ENCODE measurements around the gene ATIC. TPM values are rescaled to one million over a fixed set of nuclear protein-coding genes. Genes with fewer than 3 reads are reported as not detected.

The ATIC gene
- total RNA-seq, 2 experiments from 2014 or later: 60.8 to 224 TPM

GRCh38 chr2:215378045-215378444 is 66.2 kb downstream of the ATIC start:
- no TSS peak for BruUV-seq (replicated peaks)
- CTCF ChIA-PET (ENCODE audit: unreplicated experiment): no interaction called here
- intact Hi-C loops (cut with micrococcal nuclease; ENCODE audit: unreplicated experiment): no loop called here

DNA sequence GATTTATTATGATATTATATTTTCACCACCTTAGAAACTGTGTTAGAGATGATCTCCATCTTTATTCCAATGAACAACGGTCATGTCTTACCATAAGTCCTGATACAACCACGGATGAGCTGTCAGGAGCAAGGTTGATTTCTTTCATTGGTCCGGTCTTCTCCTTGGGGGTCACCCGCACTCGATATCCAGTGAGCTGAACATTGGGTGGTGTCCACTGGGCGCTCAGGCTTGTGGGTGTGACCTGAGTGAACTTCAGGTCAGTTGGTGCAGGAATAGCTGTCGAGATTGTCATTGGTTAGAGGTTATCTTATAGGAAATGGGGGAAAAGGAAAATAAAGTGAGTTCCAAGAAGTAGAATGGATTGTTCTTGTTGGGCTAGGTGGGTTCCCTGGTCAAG is 67.2 kb downstream of the ATIC start:
- CTCF ChIA-PET (ENCODE audit: unreplicated experiment): no interaction called here
- H3K4me2 ChIP-seq (ENCODE audit: low read length): no peak overlapping the region

More at GRCh38 chr2:215378045-215378444, 66.2 kb downstream of the ATIC start:
- POLR2A ChIA-PET: interaction anchor here (1.3 to 1.7 kb wide), 2 partner anchors 24 to 66 kb away, joined by 3 to 4 read pairs; partner anchors contain the start of gene ATIC
- TF ChIP-seq, protein P1, sequence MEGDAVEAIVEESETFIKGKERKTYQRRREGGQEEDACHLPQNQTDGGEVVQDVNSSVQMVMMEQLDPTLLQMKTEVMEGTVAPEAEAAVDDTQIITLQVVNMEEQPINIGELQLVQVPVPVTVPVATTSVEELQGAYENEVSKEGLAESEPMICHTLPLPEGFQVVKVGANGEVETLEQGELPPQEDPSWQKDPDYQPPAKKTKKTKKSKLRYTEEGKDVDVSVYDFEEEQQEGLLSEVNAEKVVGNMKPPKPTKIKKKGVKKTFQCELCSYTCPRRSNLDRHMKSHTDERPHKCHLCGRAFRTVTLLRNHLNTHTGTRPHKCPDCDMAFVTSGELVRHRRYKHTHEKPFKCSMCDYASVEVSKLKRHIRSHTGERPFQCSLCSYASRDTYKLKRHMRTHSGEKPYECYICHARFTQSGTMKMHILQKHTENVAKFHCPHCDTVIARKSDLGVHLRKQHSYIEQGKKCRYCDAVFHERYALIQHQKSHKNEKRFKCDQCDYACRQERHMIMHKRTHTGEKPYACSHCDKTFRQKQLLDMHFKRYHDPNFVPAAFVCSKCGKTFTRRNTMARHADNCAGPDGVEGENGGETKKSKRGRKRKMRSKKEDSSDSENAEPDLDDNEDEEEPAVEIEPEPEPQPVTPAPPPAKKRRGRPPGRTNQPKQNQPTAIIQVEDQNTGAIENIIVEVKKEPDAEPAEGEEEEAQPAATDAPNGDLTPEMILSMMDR (conservative IDR thresholded peaks at IDR 0.05; ENCODE audit: low read length): no peak
- TF ChIP-seq EZH2phosphoT487 (IDR thresholded peaks at IDR 0.05; ENCODE audit: borderline replicate concordance, low read depth, low read length): no peak
- Histone ChIP-seq H3K9me2 (ENCODE audit: insufficient read depth, low read length) (no peaks in the 10 kb centered on the region), H4K20me1 (ENCODE audit: insufficient read depth, low read length) (no peaks in the 10 kb centered on the region; the same call in 1 of the 2 replicates), H2AFZ (ENCODE audit: low read length) (no peak overlapping the region), H3K79me2 (ENCODE audit: insufficient read depth, low read depth, low read length) (no peaks in the 10 kb centered on the region), H3K4me2 (ENCODE audit: low read length) (no peak overlapping the region), H3K36me3 (ENCODE audit: insufficient read depth, low read length) (no peaks in the 10 kb centered on the region; the same call in 1 of the 2 replicates), H3K4me3 (ENCODE audit: low read depth, low read length, poor library complexity, severe bottlenecking) (no peak overlapping the region), H3K9me3 (ENCODE audit: low read length) (no peaks in the 10 kb centered on the region), H3K27ac (ENCODE audit: low read depth, low read length, poor library complexity, severe bottlenecking) (no peak overlapping the region), H3K4me1 (ENCODE audit: insufficient read depth, low read length, poor library complexity, severe bottlenecking) (no peaks in the 10 kb centered on the region)
- DNase-seq (ENCODE audit: low spot score): no peak

GRCh38 chr2:215379948-215380347 is 68.1 kb downstream of the ATIC start:
- Histone ChIP-seq H3K36me3 (ENCODE audit: insufficient read depth, low read length) (no peaks in the 10 kb centered on the region; the same call in 1 of the 2 replicates), H3K27ac (ENCODE audit: low read depth, low read length, poor library complexity, severe bottlenecking) (no peak overlapping the region), H3K79me2 (ENCODE audit: insufficient read depth, low read depth, low read length) (no peaks in the 10 kb centered on the region), H3K4me1 (ENCODE audit: insufficient read depth, low read length, poor library complexity, severe bottlenecking) (no peaks in the 10 kb centered on the region), H3K4me3 (ENCODE audit: low read depth, low read length, poor library complexity, severe bottlenecking) (no peak overlapping the region), H4K20me1 (ENCODE audit: insufficient read depth, low read length) (no peaks in the 10 kb centered on the region; the same call in 1 of the 2 replicates), H3K9me3 (ENCODE audit: low read length) (no peaks in the 10 kb centered on the region), H3K9me2 (ENCODE audit: insufficient read depth, low read length) (no peaks in the 10 kb centered on the region), H2AFZ (ENCODE audit: low read length) (no peak overlapping the region), H3K4me2 (ENCODE audit: low read length) (no peak overlapping the region)
- ChIA-PET CTCF (ENCODE audit: unreplicated experiment) (no interaction called here), POLR2A (interaction anchor here (0.6 to 1.0 kb wide), 4 partner anchors 11 to 556 kb away, joined by 3 to 6 read pairs (median 3); no protein-coding TSS in a partner anchor)
- BruUV-seq (replicated peaks): no TSS peak
- DNase-seq (ENCODE audit: low spot score): no peak
- TF ChIP-seq, protein P1 (conservative IDR thresholded peaks at IDR 0.05; ENCODE audit: low read length): no peak
- TF ChIP-seq EZH2phosphoT487 (IDR thresholded peaks at IDR 0.05; ENCODE audit: borderline replicate concordance, low read depth, low read length): no peak
- intact Hi-C loops (cut with micrococcal nuclease; ENCODE audit: unreplicated experiment): no loop called here

More for the DNA sequence above, 67.2 kb downstream of the ATIC start:
- H2AFZ ChIP-seq (ENCODE audit: low read length): no peak overlapping the region
- no peaks in the 10 kb centered on the region; the same call in 1 of the 2 replicates for H3K36me3 ChIP-seq (ENCODE audit: insufficient read depth, low read length)
- POLR2A ChIA-PET: interaction anchor here (0.6 to 1.7 kb wide), 2 partner anchors 25 to 32 kb away, joined by 3 read pairs; no protein-coding TSS in a partner anchor
- H3K4me1 ChIP-seq (ENCODE audit: insufficient read depth, low read length, poor library complexity, severe bottlenecking): no peaks in the 10 kb centered on the region
- BruUV-seq (replicated peaks): no TSS peak
- TF ChIP-seq EZH2phosphoT487 (IDR thresholded peaks at IDR 0.05; ENCODE audit: borderline replicate concordance, low read depth, low read length): no peak
- no peaks in the 10 kb centered on the region for H3K9me2 ChIP-seq (ENCODE audit: insufficient read depth, low read length)
- no peak overlapping the region for H3K4me3 ChIP-seq (ENCODE audit: low read depth, low read length, poor library complexity, severe bottlenecking)
- no peak overlapping the region for H3K27ac ChIP-seq (ENCODE audit: low read depth, low read length, poor library complexity, severe bottlenecking)
- no peak for DNase-seq (ENCODE audit: low spot score)
- no peaks in the 10 kb centered on the region; the same call in 1 of the 2 replicates for H4K20me1 ChIP-seq (ENCODE audit: insufficient read depth, low read length)
- no peaks in the 10 kb centered on the region for H3K79me2 ChIP-seq (ENCODE audit: insufficient read depth, low read depth, low read length)
- intact Hi-C loops (cut with micrococcal nuclease; ENCODE audit: unreplicated experiment): no loop called here
- no peaks in the 10 kb centered on the region for H3K9me3 ChIP-seq (ENCODE audit: low read length)
